Activated T-cell treated with anti-CD3 and anti-CD28 coated beads, Interleukin-2, amount 50 U/mL, for 48 hours (primary cell): ENCODE results near the gene TBC1D5.
A peak's percentile ranks its signal among the peaks of the same experiment; 100 is the strongest.

ENCODE experiments used
- DNase-seq, 2 experiments: peaks; one replicate each; pipeline ENCODE4 v3.0.0-alpha.2; 2020

Gene TBC1D5

GRCh38 chr3:17122758-17123157 lies 619.7 kb downstream of the TBC1D5 start:
- DNase-seq: no peak

DNA sequence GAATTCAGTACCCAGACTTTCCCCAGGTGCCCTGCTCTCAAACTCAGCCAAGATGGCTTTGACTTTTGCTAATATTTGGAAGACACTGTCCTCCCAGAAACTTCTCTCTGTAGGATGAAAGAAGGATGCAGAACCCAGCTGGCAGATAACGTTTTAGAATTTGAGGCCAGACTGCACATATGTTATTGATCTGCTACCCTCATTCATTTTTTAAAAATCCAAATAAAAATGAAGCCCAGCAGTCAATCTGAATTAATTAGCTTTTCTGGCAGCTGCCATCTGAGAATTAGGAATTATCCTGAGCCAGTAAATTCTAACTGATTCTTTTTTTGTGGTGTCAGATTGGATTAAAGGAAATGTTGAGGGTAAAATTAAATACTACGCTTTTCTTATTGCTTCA lies 621.1 kb downstream of the TBC1D5 start:
- no peak for DNase-seq

GRCh38 chr3:17120115-17120514 lies 622.3 kb downstream of the TBC1D5 start:
- no peak for DNase-seq

- no peak for DNase-seq
These were observed 623.0 kb downstream of the TBC1D5 start for GRCh38 chr3:17119201-17120072.

- DNase-seq: no peak
These were observed 623.7 kb downstream of the TBC1D5 start for GRCh38 chr3:17118771-17119170.

- no peak for DNase-seq
These were observed 626.3 kb downstream of the TBC1D5 start for GRCh38 chr3:17116007-17116600.

GRCh38 chr3:17115186-17115585 lies 627.2 kb downstream of the TBC1D5 start:
- no peak for DNase-seq

GRCh38 chr3:17111586-17111985 lies 630.8 kb downstream of the TBC1D5 start:
- DNase-seq: no peak

GRCh38 chr3:17110660-17111396 lies 631.6 kb downstream of the TBC1D5 start:
- DNase-seq: peak in 1 of 2 experiments; percentile 34
